Bronchial epithelial cell (primary cell): ENCODE results near the gene KANK4. TPM values are rescaled to one million over a fixed set of nuclear protein-coding genes. Genes with fewer than 3 reads are reported as not detected.
A peak's percentile ranks its signal among the peaks of the same experiment; 100 is the strongest.

Source experiments
- DNase-seq: peaks from one replicate; pipeline ENCODE4 v3.0.0-alpha.2; 2010; ENCODE audit warnings: low read depth
- FAIRE-seq: peaks from 2 replicates; lab custom pipeline; 2011; peaks lifted over from hg19 to GRCh38; lab: Jason Lieb, UNC
- H3K27me3 ChIP-seq: 2 replicates; pipeline ENCODE4 v1.5.1; 2011; ENCODE audit warnings: low read length; ENCODE audit not compliant: control insufficient read depth, insufficient read depth
- H3K36me3 ChIP-seq: 2 replicates; pipeline ENCODE4 v1.5.1; 2011; ENCODE audit warnings: low read length; ENCODE audit not compliant: control insufficient read depth, insufficient read depth
- H3K4me3 ChIP-seq: 2 replicates; pipeline ENCODE4 v1.5.1; 2011; ENCODE audit warnings: mild to moderate bottlenecking, low read depth, low read length, control low read depth
- CTCF ChIP-seq: IDR thresholded peaks from 2 replicates; pipeline ENCODE4 v1.5.1; 2011; ENCODE audit warnings: mild to moderate bottlenecking, moderate library complexity, low read length, control low read depth, inconsistent platforms; ENCODE audit not compliant: insufficient read depth, severe bottlenecking
- total RNA-seq: library from RNA; depleted of rRNA; stranded (reverse); fragments of >200 nt; gene quantifications from 2 replicates; pipeline ENCODE4 v1.2.1, GENCODE V29; 2014

Gene KANK4
- total RNA-seq, 1 donor from 2014 or later = 0.26 TPM

- H3K4me3 ChIP-seq = no peak overlapping the region
- no peaks in the 10 kb centered on the region for H3K36me3 ChIP-seq
- DNase-seq = no peak
- TF ChIP-seq CTCF = no peak
- peaks cover 1% of the 10 kb centered on the region for H3K27me3 ChIP-seq
- FAIRE-seq = no peak
Observed at GRCh38 chr1:62271134-62271533, 48.1 kb downstream of the KANK4 start.

- Histone ChIP-seq H3K27me3 (peaks cover 1% of the 10 kb centered on the region), H3K4me3 (no peak overlapping the region), H3K36me3 (no peaks in the 10 kb centered on the region)
- DNase-seq (no peak), FAIRE-seq (no peak)
- TF ChIP-seq CTCF = no peak
Observed at GRCh38 chr1:62269851-62270495, 49.3 kb downstream of the KANK4 start.

GRCh38 chr1:62269439-62269838 lies 49.8 kb downstream of the KANK4 start:
- FAIRE-seq (no peak), DNase-seq (no peak)
- Histone ChIP-seq H3K27me3 (peaks cover 1% of the 10 kb centered on the region), H3K36me3 (no peaks in the 10 kb centered on the region), H3K4me3 (no peak overlapping the region)
- TF ChIP-seq CTCF = no peak

GRCh38 chr1:62268315-62268714 lies 50.9 kb downstream of the KANK4 start:
- Histone ChIP-seq H3K27me3 (peaks cover 1% of the 10 kb centered on the region), H3K4me3 (no peak overlapping the region), H3K36me3 (no peaks in the 10 kb centered on the region)
- no peak for TF ChIP-seq CTCF
- DNase-seq (no peak), FAIRE-seq (no peak)

GRCh38 chr1:62265956-62266935 lies 53.0 kb downstream of the KANK4 start:
- no peak overlapping the region for H3K4me3 ChIP-seq
- DNase-seq = no peak
- FAIRE-seq = peak; percentile 75
- no peak for TF ChIP-seq CTCF
- no peaks in the 10 kb centered on the region for H3K36me3 ChIP-seq
- peaks cover 1% of the 10 kb centered on the region for H3K27me3 ChIP-seq
